K562 (cell line): ENCODE measurements around the gene MLN. TPM values are rescaled to one million over a fixed set of nuclear protein-coding genes. Genes with fewer than 3 reads are reported as not detected.
A peak's percentile ranks its signal among the peaks of the same experiment; 100 is the strongest.

Source experiments
- BRF2 ChIP-seq: IDR thresholded peaks from 3 replicates; pipeline ENCODE4 v1.6.1; 2011; ENCODE audit warnings: borderline replicate concordance, mild to moderate bottlenecking; ENCODE audit not compliant: insufficient read length, insufficient read depth
- CBX5 ChIP-seq: IDR thresholded peaks from 2 replicates; pipeline ENCODE4 v1.6.1; 2014; ENCODE audit warnings: low read depth, borderline replicate concordance
- CREB1 ChIP-seq, 2 experiments: sonication (generic) in 1 of 2; formaldehyde crosslinking in 1 of 2; IDR thresholded peaks; 2 replicates each; pipeline versions ENCODE4 v1.6.1 to v1.8.0; 2012 to 2022; ENCODE audit warnings: inconsistent platforms in 1 of 2, mild to moderate bottlenecking in 1 of 2, missing genetic modification reagents in 1 of 2, moderate library complexity in 1 of 2
- ETS1 ChIP-seq: conservative IDR thresholded peaks from 2 replicates; pipeline ENCODE4 v1.6.1; 2011; ENCODE audit warnings: low read depth, mild to moderate bottlenecking, low read length; ENCODE audit not compliant: control insufficient read depth
- GTF2A2 ChIP-seq: IDR thresholded peaks from 2 replicates; pipeline ENCODE4 v1.6.1; 2016; ENCODE audit warnings: mild to moderate bottlenecking, missing genetic modification characterization, missing compliant biosample characterization
- IRF9 ChIP-seq: fragments of 450-650 bp; IDR thresholded peaks from 2 replicates; pipeline ENCODE4 v1.6.1; 2016; ENCODE audit warnings: missing biosample characterization, missing genetic modification characterization
- KLF16 ChIP-seq: IDR thresholded peaks from 2 replicates; pipeline ENCODE4 v1.6.1; 2016; ENCODE audit warnings: antibody characterized with exemption
- MCM5 ChIP-seq: fragments of 450-650 bp; IDR thresholded peaks from 2 replicates; pipeline ENCODE4 v1.6.1; 2016; ENCODE audit warnings: low read depth
- POU5F1 ChIP-seq: fragments of 150-350 bp; IDR thresholded peaks from 2 replicates; pipeline ENCODE4 v1.6.1; 2014; ENCODE audit warnings: borderline replicate concordance, low read length, low read depth, mild to moderate bottlenecking; ENCODE audit not compliant: partially characterized antibody
- SIRT6 ChIP-seq: IDR thresholded peaks from one replicate; pipeline ENCODE4 v1.6.1; 2012; ENCODE audit warnings: low read depth, mild to moderate bottlenecking, control low read depth, inconsistent platforms, low read length, moderate library complexity
- STAT5A ChIP-seq: IDR thresholded peaks from 2 replicates; pipeline ENCODE4 v1.6.1; 2012; ENCODE audit warnings: low read length, inconsistent platforms, borderline replicate concordance
- ZBTB26 ChIP-seq: fragments of 450-650 bp; formaldehyde crosslinking; IDR thresholded peaks from 2 replicates; pipeline ENCODE4 v1.4.0; 2022; ENCODE audit warnings: missing genetic modification characterization
- polyA plus RNA-seq, 8 experiments: library from polyadenylated mRNA; depleted of rRNA in 4 of 8; stranded (reverse) in 5 of 8; unstranded in 3 of 8; fragments of >200 nt; fragmentation: Nextera tagmentation in 2 of 8; fragmentation: Illumina TruSeq in 1 of 8; extraction: Ambion mirVana in 2 of 8; extraction: Trizol in 1 of 8; gene quantifications; 2 replicates each; pipeline versions ENCODE4 v1.2.1 to v1.2.3, GENCODE V29; 2011 to 2014; ENCODE audit warnings: inconsistent platforms in 1 of 8, missing spikeins in 1 of 8
- total RNA-seq, 7 experiments: library from RNA; depleted of rRNA in 6 of 7; stranded (reverse); fragments of >200 nt in 6 of 7; fragmentation: Illumina TruSeq in 2 of 7; extraction: Trizol in 2 of 7; gene quantifications; 2 replicates each; pipeline versions ENCODE4 v1.2.1 to v1.2.3, GENCODE V29; 2011 to 2021; ENCODE audit warnings: low replicate concordance in 1 of 7
- TF ChIP-seq, protein P1 (sequence below): fragments of 450-650 bp; IDR thresholded peaks from 2 replicates; pipeline ENCODE4 v1.6.1; 2016; ENCODE audit warnings: low read depth

Gene MLN
- total and polyA plus RNA-seq, 9 of the 15 experiments (the other 6 are each of a cell fraction or from before 2014, with no cell fraction given), result not detected

DNA sequence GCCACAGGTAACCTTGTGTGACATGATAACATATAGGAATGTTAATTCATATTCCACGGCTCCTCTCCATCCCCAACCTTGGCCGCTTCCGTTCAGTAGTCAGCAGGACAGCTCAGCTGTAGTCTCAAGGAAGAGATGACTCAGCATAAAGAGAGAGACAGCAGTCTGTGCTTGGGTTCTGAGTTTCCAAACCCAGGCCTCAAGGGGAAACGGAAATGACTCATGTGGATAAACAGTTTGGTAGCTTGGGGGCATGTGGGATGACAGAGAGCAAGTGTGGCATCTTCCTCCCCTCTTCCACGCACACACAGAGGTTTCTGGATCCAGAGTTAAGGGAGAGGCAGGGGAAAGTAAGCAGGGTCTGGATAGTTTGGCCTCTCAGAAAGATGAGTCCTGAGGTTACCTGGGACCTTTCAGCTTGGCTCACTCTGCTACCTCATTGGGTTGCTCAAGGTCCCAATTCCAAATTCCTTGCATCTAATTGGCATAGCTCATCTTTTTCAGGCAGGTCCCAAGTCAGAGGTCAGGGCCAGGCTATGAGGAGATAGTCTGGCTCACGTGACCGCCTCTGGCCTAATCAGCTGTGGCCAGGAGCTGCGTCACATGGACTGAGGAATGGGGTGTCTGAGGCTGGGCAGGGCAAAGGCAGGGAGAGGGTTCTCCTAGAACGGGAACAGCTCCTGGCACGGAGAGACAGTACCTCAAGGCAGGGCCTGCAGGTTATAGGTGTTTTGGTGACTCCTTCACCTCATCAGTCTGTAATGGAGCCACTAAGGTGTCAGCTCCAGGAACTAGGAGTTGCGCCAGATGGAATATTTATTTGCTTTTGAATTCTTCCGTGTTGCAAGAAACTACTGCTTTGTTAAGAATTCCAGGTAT is 36.5 kb upstream of the MLN start (continued):
- TF ChIP-seq, protein P1, sequence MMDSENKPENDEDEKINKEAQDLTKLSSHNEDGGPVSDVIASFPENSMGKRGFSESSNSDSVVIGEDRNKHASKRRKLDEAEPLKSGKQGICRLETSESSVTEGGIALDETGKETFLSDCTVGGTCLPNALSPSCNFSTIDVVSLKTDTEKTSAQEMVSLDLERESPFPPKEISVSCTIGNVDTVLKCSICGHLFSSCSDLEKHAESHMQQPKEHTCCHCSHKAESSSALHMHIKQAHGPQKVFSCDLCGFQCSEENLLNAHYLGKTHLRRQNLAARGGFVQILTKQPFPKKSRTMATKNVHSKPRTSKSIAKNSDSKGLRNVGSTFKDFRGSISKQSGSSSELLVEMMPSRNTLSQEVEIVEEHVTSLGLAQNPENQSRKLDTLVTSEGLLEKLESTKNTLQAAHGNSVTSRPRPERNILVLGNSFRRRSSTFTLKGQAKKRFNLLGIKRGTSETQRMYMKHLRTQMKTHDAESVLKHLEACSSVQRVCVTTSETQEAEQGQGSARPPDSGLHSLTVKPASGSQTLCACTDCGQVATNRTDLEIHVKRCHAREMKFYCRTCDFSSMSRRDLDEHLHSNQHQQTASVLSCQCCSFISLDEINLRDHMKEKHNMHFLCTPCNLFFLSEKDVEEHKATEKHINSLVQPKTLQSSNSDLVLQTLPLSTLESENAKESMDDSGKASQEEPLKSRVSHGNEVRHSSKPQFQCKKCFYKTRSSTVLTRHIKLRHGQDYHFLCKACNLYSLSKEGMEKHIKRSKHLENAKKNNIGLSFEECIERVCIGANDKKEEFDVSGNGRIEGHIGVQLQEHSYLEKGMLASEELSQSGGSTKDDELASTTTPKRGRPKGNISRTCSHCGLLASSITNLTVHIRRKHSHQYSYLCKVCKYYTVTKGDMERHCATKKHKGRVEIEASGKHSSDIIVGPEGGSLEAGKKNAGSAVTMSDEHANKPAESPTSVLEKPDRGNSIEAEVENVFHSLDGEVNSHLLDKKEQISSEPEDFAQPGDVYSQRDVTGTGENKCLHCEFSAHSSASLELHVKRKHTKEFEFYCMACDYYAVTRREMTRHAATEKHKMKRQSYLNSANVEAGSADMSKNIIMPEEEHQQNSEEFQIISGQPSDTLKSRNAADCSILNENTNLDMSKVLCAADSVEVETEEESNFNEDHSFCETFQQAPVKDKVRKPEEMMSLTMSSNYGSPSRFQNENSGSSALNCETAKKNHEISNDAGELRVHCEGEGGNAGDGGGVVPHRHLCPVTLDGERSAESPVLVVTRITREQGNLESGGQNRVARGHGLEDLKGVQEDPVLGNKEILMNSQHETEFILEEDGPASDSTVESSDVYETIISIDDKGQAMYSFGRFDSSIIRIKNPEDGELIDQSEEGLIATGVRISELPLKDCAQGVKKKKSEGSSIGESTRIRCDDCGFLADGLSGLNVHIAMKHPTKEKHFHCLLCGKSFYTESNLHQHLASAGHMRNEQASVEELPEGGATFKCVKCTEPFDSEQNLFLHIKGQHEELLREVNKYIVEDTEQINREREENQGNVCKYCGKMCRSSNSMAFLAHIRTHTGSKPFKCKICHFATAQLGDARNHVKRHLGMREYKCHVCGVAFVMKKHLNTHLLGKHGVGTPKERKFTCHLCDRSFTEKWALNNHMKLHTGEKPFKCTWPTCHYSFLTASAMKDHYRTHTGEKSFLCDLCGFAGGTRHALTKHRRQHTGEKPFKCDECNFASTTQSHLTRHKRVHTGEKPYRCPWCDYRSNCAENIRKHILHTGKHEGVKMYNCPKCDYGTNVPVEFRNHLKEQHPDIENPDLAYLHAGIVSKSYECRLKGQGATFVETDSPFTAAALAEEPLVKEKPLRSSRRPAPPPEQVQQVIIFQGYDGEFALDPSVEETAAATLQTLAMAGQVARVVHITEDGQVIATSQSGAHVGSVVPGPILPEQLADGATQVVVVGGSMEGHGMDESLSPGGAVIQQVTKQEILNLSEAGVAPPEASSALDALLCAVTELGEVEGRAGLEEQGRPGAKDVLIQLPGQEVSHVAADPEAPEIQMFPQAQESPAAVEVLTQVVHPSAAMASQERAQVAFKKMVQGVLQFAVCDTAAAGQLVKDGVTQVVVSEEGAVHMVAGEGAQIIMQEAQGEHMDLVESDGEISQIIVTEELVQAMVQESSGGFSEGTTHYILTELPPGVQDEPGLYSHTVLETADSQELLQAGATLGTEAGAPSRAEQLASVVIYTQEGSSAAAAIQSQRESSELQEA, result no peak
- TF ChIP-seq BRF2 (no peak), IRF9 (tag) (peak; percentile 40; the same call in 1 of the 2 replicates), KLF16 (peak; percentile 37; the same call in 1 of the 2 replicates), CREB1 (IDR thresholded peaks at IDR 0.05) (no peak), CREB1 (CRISPR knock-in tag; IDR thresholded peaks at IDR 0.05) (peak; percentile 68; the same call in 1 of the 2 replicates), GTF2A2 (tag) (no peak), ETS1 (peak; percentile 66), STAT5A (peak; percentile 38; the same call in 1 of the 2 replicates), POU5F1 (no peak), SIRT6 (no peak), ZBTB26 (CRISPR knock-in tag) (0 out of 2 replicates have a peak, but pooled peaks have one; percentile 18), CBX5 (0 out of 2 replicates have a peak, but pooled peaks have one; percentile 11), MCM5 (no peak)
